Measurements from ENCODE around the gene PSMD1. TPM values are rescaled to one million over a fixed set of nuclear protein-coding genes. Genes with fewer than 3 reads are reported as not detected.
A peak's percentile ranks its signal among the peaks of the same experiment; 100 is the strongest.

Gene PSMD1
- polyA plus RNA-seq, 1 experiment: 153 TPM

DNA sequence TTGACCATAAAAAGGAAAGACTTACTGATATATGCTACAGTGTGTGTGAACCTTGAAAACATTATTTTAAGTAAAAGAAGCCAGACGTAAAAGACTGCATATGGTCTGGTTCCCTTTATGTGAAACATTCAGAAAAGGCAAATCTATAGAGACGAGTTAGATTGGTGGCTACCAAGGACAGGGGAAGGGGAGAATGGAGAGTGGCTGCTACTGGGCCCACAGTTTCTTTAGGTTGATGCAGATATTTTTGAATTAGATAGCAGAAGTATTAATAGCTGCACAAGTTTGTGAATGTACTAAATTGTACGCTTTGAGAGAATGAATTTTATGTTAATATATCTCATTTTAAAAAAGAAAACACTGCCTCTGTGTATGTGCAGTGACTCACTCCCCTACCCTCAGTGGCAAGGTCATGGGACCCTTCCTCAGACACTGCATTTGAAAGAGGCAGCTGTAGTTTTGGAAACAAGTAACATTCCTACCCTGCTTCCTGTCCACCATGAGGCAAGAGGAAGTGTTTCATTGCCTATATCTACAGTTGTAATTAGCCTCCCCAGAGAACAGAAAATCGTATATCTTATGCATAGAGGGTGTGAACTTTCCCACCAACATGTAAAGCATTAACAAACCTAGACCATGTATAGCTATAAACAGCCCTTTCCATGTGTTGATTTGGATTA, 111.9 kb downstream of the PSMD1 start:
- CTCF ChIA-PET: interaction anchor here (0.6 to 1.5 kb wide), 2 partner anchors 12 to 243 kb away, joined by 3 read pairs; no protein-coding TSS in a partner anchor
- H3K36me3 ChIP-seq (ENCODE audit: control insufficient read depth, insufficient read depth, low read length): peaks cover 2% of the 10 kb centered on the region
- TF ChIP-seq, protein P1, sequence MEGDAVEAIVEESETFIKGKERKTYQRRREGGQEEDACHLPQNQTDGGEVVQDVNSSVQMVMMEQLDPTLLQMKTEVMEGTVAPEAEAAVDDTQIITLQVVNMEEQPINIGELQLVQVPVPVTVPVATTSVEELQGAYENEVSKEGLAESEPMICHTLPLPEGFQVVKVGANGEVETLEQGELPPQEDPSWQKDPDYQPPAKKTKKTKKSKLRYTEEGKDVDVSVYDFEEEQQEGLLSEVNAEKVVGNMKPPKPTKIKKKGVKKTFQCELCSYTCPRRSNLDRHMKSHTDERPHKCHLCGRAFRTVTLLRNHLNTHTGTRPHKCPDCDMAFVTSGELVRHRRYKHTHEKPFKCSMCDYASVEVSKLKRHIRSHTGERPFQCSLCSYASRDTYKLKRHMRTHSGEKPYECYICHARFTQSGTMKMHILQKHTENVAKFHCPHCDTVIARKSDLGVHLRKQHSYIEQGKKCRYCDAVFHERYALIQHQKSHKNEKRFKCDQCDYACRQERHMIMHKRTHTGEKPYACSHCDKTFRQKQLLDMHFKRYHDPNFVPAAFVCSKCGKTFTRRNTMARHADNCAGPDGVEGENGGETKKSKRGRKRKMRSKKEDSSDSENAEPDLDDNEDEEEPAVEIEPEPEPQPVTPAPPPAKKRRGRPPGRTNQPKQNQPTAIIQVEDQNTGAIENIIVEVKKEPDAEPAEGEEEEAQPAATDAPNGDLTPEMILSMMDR (IDR thresholded peaks at IDR 0.05; ENCODE audit: insufficient read depth, low read depth, low read length): no peak
- POLR2A ChIA-PET: no interaction called here
- no peaks in the 10 kb centered on the region for H3K27me3 ChIP-seq (ENCODE audit: control insufficient read depth, insufficient read depth, low read length)
- no peak overlapping the region for H3K4me3 ChIP-seq (ENCODE audit: low read depth, low read length)
- no peak for DNase-seq (ENCODE audit: low read depth)

DNA sequence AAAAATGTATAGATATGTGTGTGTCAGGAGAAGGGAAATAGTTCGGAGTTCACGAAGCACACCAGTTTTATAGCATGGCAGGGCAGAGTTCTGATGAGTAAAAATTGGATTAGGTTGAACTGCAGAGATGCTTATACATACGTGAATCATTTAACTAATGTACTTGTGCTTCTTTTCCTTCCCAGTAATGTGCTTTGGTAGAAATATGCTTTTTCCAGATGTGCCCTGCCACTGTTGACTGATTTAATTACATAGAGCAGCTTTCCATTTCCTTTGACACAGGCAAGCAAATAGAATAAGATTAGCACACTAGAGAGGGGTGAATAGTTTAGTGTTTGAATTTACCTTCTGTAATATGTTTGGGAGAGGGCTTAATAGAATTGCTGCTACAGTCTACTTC, 112.8 kb downstream of the PSMD1 start:
- CTCF ChIA-PET: interaction anchor here (0.5 to 1.1 kb wide), 2 partner anchors 40 to 329 kb away, joined by 3 to 4 read pairs; no protein-coding TSS in a partner anchor
- DNase-seq (ENCODE audit: low read depth): no peak

DNA sequence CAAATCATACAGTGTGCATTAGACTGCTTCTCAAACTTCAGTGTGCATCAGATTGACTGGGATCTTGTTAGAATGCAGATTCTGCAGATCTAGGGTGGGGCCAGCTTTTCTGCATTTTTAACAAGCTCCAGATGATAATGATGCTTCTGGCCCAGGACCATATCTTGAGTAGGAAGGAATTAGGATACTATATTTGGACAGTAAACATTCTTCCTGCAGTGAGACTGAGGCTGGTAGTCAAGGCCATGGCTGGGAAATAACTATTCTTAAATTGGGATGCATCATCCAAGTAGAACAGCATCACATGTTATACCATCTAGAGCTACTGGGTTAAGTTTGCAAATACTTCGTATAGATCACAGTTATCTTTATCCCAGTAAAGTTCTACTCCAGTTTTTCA, 113.4 kb downstream of the PSMD1 start:
- Histone ChIP-seq H3K27me3 (ENCODE audit: control insufficient read depth, insufficient read depth, low read length) (no peaks in the 10 kb centered on the region), H3K4me3 (ENCODE audit: low read depth, low read length) (no peak overlapping the region), H3K36me3 (ENCODE audit: control insufficient read depth, insufficient read depth, low read length) (peaks cover 2% of the 10 kb centered on the region)
- POLR2A ChIA-PET: no interaction called here
- TF ChIP-seq, protein P1 (IDR thresholded peaks at IDR 0.05; ENCODE audit: insufficient read depth, low read depth, low read length): no peak
- peak; percentile 82 for DNase-seq (ENCODE audit: low read depth)
- CTCF ChIA-PET: interaction anchor here (1.1 kb wide), 1 partner anchor 41 kb away, joined by 4 read pairs; no protein-coding TSS in a partner anchor

More for the DNA sequence above, 112.8 kb downstream of the PSMD1 start:
- Histone ChIP-seq H3K27me3 (ENCODE audit: control insufficient read depth, insufficient read depth, low read length) (no peaks in the 10 kb centered on the region), H3K36me3 (ENCODE audit: control insufficient read depth, insufficient read depth, low read length) (peaks cover 2% of the 10 kb centered on the region), H3K4me3 (ENCODE audit: low read depth, low read length) (no peak overlapping the region)
- POLR2A ChIA-PET: no interaction called here
- TF ChIP-seq, protein P1 (IDR thresholded peaks at IDR 0.05; ENCODE audit: insufficient read depth, low read depth, low read length): no peak

DNA sequence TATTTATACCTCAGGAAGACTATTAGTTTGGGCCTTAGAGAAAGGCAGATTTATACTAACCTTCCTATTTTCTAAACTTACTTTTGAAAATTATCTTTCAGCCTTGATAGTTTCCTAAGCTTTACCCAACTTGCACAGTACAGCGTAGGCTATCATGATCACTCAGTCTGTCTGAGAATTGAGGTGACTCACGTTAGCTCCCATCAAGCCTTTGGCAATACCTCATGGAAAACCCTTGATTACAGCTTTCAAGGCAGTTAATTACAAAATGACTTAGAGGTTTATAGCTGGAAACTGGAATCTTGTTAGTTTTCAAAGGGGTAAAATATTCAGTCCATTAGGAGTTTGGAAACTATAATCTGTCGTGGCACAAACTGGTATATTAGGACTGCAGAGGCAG, 115.4 kb downstream of the PSMD1 start:
- H3K36me3 ChIP-seq (ENCODE audit: control insufficient read depth, insufficient read depth, low read length): peaks cover 2% of the 10 kb centered on the region
- H3K27me3 ChIP-seq (ENCODE audit: control insufficient read depth, insufficient read depth, low read length): no peaks in the 10 kb centered on the region
- TF ChIP-seq, protein P1 (IDR thresholded peaks at IDR 0.05; ENCODE audit: insufficient read depth, low read depth, low read length): no peak
- no peak for DNase-seq (ENCODE audit: low read depth)
- POLR2A ChIA-PET: no interaction called here
- H3K4me3 ChIP-seq (ENCODE audit: low read depth, low read length): no peak overlapping the region
- CTCF ChIA-PET: interaction anchor here (0.6 kb wide), 1 partner anchor 202 kb away, joined by 4 read pairs; no protein-coding TSS in a partner anchor

DNA sequence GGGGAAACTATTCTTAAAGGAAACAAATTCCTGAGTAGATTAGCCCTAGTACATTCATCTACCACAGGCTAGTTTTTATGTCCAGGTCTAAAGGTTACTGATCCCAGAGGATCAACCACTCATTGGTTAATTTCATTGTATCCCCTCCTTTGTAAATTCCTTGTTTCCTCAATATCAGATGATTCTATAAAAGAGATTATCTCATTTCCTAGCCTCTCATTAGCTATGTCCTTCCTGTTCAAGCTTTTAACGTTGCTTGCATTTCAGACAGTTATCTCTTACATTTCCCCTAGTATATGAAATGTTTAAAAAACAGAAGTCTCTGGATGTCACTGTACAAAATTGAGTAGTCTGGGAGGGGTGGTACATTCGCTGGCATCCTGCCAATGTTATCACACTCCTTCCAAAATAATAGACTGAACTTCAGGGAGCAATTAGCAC, 117.6 kb downstream of the PSMD1 start:
- Histone ChIP-seq H3K27me3 (ENCODE audit: control insufficient read depth, insufficient read depth, low read length) (no peaks in the 10 kb centered on the region), H3K36me3 (ENCODE audit: control insufficient read depth, insufficient read depth, low read length) (peaks cover 1% of the 10 kb centered on the region), H3K4me3 (ENCODE audit: low read depth, low read length) (no peak overlapping the region)
- no peak for DNase-seq (ENCODE audit: low read depth)
- TF ChIP-seq, protein P1 (IDR thresholded peaks at IDR 0.05; ENCODE audit: insufficient read depth, low read depth, low read length): no peak
- POLR2A ChIA-PET: no interaction called here
- CTCF ChIA-PET: interaction anchor here (1.0 kb wide), 1 partner anchor 18 kb away, joined by 4 read pairs; no protein-coding TSS in a partner anchor
